Astrocyte (in vitro differentiated cells and primary cell): ENCODE results near the gene SMAD3.

Source experiments
- CTCF ChIP-seq: IDR thresholded peaks from 2 replicates; pipeline ENCODE4 v1.5.1; 2011; ENCODE audit warnings: low read depth, mild to moderate bottlenecking, inconsistent platforms, low read length, moderate library complexity; ENCODE audit not compliant: insufficient read depth
- EZH2 ChIP-seq: IDR thresholded peaks from 2 replicates; pipeline ENCODE4 v1.6.1; 2012; ENCODE audit warnings: mild to moderate bottlenecking, low read length, inconsistent platforms; ENCODE audit not compliant: insufficient read depth

- TF ChIP-seq EZH2 (no peak), CTCF (no peak)
Observed at GRCh38 chr15:67091980-67092677, 26.7 kb downstream of the SMAD3 start.
